ENCODE measurements around the gene GZMM.

GZMM gene

DNA sequence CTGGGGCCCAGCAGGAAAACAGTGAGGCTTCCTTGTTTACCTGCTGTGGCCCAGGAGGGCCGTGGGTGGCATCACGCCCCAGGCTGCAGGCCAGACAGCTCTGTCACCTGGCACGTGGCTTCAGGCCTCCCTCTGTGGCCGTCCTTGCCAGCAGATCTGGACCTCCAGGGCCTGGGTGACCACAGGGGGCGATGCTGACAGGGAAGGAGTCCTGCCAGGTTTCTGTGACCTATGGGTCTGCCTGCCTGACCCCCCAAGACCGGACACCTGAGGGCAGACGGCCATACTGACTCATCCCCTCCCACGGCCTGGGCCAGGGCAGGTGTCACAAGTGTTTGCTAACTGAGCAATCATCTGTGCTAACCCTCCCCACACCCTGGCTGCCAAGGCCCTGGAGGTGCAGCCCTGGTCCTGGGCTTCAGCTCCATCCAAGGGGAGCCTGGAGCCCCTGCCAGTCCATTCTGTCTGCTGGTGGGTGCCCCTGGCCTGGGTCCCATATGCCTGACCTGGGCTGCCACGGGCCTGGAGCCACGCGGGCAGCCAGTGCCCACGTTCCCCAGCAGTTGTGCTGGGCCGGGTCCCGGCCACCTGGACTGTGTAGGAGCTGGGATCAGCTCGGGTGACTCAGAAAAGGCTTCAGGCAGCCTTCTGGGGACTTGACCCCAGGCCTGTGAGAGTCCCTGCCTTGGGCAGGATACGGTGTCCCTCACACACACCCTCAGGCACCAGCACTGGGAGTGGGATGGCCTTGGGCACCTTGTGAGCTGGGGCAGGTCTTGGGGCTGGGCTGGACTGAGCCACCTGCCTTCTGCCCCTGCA lies 8.6 kb upstream of the GZMM start:
- no peak for DNase-seq

DNA sequence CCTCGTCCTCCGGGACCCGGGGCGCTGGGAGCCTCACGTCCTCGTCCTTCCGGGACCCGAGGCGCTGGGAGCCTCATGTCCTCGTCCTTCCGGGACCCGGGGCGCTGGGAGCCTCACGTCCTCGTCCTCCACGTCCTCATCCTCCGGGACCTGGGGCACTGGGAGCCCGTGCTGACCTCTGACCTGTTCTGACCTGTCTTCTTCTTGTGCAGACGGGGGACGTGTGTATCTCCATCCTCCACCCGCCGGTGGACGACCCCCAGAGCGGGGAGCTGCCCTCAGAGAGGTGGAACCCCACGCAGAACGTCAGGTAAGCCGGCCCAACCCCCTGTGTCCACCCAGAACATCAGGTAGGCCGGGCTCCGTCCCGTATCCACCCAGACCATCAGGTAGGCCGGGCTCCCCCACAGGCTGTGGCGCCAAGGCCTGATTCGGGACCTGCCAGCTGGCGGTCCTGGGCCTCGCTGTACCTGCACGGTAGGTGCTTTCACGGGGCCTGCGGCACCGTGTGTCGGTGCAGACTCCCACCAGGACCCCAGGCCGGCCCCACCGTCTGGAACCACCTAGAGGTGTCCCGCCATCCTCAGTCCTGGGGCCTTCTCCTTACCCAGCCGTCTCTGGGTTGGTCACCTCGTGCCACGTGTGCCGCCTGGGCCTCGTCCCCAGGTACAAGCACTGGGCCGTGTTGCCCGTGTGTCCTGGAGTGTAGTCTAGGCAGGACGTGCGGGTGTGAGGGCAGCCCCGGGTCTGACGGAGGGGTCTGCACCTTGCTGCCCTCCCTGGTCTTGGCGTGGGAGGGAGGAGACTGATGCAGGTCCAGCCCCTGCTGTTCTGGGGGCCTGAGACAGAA lies 7.6 kb upstream of the GZMM start:
- no peak for DNase-seq

DNA sequence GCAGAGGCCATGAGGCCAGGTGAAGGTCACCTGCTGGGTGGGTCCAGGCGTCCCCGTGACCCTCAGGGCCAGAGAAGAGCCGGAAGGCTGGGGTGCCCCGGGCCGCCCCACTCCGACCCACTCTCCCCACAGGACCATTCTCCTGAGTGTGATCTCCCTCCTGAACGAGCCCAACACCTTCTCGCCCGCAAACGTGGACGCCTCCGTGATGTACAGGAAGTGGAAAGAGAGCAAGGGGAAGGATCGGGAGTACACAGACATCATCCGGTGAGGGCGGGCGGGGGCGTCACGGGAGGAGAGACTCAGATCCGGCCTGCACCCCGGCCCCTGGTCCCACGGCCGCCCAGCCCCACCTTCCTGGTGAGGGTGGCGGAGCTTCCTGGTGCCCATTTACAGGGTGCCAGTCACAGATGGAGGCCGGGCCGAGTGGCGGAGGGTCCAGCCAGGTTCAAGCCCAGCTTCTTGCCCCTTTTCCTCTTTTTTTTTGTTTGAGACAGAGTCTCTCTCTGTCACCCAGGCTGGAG lies 6.9 kb upstream of the GZMM start:
- no peak for DNase-seq

DNA sequence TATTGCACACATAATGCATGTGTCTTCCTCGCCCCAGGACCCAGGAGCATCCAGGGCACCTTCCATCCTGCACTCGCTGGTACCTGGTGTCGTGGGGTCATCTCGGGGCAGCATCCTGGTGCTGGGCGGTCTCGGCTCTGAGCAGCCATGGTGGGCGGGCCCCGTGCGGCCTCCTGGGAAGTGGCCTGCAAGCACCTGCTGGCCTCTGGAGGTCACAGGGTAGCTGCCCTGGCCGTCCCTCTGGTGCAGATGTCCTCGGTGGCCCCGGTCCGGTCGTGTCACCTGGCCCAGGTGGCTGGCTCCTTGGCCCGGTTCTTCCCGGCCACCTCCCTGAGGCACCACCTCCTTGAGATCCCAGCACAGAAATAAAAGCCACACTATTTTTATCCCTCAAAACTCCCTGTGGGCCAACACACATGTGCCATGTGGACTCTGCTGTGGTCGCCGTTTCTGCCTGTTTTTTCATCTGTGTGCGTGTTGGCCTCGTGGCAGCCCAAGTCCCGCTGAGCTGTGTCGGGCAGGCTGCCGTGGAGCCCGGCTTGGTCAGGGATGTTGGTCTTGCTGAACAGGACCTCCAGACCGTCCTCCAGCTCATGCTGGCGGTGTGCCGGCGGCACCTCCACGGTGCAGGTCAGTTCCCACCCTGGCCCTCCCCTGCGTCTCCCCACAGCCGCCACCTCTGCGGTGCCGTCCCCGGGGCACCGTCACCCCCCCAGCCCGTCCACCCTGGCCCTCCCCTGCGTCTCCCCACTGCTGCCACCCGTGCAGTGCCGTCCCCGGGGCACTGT lies 5.0 kb upstream of the GZMM start:
- no peak for DNase-seq

DNA sequence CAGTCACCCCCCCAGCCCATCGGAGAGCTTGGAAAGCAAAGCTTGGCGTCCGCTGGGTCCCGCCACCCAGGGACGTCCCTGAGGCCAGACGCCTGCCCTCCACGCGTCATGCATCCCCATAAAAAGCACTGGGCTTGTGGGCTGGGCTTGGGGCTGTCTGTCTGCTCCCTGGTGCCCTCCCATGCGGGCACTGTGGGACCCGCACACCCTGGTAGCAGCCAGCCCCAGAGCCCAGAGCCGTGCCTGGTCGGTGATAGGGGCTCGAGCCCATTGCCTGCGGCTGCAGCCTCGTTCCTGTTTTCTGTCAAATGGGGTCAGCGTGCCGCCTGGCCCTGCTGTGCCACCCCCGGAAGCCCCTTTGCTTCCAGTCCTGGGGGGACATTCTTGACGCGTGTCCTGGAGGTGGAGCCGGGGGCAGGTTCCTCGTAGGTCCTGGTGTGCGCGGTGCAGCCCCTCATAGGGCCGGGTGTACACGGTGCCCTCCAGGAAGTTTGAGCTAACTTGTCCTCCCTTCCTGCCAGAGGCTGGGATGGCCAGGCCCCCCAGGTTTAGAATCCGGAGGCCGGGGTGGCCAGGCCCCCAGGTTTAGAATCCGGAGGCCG lies 4.3 kb upstream of the GZMM start:
- no peak for DNase-seq

DNA sequence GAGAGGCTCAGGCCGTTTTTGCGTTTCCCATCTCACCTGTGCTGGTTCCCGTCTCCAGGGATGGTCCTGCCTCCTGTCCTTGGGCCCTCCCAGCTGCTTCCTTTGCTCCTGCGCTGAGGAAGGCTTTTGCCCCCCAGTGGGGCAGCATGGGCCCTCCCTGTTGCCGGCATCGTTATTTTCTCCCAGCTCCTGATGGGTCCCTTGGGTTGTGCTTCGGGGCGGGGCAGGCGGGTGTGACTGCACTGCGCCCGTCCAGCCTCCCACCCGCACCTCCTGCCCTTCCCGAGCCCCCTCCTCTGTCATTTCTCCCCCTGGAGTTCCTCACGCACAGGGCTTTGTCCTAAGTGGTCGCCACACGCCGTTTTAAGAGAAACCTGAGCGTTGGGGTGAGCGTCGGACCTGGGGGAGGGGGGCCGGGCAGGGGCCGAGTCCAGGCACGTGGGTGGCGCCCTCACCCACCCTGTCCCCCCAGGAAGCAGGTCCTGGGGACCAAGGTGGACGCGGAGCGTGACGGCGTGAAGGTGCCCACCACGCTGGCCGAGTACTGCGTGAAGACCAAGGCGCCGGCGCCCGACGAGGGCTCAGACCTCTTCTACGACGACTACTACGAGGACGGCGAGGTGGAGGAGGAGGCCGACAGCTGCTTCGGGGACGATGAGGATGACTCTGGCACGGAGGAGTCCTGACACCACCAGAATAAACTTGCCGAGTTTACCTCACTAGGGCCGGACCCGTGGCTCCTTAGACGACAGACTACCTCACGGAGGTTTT lies 2.8 kb upstream of the GZMM start:
- DNase-seq: no peak

DNA sequence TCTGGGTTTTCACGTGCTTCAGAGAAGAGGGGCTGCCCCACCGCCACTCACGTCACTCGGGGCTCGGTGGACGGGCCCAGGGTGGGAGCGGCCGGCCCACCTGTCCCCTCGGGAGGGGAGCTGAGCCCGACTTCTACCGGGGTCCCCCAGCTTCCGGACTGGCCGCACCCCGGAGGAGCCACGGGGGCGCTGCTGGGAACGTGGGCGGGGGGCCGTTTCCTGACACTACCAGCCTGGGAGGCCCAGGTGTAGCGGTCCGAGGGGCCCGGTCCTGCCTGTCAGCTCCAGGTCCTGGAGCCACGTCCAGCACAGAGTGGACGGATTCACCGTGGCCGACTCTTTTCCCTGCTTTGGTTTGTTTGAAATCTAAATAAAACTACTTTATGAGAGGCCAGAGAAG lies 2.2 kb upstream of the GZMM start:
- DNase-seq: no peak

DNA sequence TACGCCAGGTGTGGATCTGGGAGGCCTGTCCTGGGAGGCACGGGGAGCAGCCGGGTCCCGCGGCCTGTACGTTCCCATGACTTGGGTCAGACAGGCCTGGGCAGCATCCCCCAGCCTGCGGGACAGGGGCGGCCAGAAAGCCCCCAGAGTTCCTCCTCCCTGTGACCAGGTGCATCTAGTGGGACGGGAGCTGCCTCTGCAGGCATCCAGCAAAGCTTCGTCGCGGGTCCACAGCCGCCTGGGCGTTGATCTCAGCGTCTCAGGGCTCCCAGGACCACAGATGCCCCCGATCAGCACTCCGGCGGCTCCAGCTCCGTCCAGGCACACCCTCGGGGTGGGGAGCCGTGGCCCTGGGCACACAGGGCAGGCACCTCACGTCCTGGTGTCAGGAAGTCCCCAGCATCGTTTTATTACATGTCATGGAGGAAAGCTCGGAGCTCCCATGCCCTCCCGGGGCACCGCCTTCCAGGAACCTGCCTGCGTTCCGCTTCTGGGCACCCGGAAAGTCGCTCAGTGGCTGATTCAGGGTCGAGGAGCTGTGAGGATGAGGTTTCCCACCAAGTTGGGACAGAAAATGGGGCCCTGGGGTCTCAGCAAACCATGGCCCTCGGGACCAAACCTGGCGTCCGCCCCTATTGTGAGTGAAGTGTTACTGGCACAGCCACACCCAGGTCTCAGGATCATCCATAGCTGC lies 1.5 kb upstream of the GZMM start:
- DNase-seq: no peak

DNA sequence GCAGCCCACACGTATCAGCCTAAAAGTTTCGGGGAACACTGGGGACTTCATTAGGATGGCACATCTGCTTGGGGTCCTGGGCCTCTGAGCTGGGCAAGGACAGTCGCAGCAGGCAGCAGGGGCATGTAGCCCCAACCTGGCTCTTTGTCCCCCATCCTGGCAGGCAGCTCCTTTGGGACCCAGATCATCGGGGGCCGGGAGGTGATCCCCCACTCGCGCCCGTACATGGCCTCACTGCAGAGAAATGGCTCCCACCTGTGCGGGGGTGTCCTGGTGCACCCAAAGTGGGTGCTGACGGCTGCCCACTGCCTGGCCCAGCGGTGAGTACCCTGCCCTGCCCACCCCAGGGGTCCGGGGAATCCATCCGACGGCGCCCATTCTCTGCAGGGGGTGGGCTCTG lies 3.3 kb downstream of the GZMM start:
- no peak for DNase-seq

DNA sequence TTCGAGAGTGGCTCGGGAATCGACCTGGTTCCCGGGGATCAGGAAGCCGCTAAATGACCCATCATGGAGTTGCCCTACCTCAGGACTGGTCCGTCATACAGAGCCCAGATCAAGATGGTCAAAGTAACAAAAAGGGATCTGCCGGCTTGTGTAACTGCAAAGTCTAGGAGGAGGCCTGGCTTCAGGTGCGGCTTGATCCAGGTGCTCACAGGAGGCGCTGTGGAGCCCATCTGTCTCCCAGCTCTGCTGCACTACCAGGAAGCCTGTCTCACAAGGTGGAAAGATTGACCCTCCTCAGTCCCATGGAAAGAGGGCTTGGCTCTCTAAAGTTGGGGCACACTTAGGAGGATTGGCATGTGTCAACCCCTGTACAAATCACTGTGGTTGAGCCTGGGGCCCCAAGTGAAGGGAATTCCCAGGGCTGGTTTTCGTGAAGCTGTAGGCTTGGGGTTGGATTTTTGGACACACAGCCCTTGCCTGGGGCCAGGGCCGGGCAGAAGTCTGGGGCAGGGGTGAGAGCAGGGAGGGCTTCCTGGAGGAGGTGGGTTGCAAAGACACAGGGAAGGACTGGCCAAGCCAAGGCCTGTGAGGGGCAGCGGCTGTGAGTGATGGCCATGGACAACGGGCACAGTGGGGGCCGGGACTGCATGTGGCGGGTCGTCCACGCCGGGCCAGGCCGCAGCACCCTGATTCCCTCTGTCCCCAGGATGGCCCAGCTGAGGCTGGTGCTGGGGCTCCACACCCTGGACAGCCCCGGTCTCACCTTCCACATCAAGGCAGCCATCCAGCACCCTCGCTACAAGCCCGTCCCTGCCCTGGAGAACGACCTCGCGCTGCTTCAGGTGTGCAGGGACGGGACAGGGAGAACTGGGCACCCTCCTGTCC lies 4.2 kb downstream of the GZMM start:
- DNase-seq: no peak

DNA sequence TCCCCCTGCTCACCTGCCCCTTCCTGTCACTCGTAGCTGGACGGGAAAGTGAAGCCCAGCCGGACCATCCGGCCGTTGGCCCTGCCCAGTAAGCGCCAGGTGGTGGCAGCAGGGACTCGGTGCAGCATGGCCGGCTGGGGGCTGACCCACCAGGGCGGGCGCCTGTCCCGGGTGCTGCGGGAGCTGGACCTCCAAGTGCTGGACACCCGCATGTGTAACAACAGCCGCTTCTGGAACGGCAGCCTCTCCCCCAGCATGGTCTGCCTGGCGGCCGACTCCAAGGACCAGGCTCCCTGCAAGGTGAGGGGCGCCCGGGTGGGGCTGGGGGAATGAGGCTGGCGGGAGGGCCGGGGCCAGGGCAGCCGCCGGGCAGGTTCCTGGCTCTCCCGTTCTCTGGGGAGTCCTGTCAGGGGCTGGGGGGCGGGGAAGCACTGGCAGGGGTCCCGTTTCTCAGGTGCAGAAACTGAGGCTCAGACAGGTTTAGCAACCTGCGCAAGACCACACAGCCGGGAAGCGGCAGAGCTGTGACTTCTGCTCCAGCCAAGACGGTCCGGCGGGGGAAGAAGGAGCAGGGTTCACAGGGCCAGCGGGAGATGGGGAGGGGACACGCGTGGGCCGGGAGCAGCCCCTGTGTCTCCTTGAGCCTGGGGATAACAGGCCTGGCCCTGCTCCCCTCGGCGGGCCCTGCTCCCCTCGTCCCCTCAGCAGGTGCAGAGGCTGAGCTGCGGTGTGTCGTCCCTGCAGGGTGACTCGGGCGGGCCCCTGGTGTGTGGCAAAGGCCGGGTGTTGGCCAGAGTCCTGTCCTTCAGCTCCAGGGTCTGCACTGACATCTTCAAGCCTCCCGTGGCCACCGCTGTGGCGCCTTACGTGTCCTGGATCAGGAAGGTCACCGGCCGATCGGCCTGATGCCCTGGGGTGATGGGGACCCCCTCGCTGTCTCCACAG lies 5.3 kb downstream of the GZMM start:
- DNase-seq: no peak

DNA sequence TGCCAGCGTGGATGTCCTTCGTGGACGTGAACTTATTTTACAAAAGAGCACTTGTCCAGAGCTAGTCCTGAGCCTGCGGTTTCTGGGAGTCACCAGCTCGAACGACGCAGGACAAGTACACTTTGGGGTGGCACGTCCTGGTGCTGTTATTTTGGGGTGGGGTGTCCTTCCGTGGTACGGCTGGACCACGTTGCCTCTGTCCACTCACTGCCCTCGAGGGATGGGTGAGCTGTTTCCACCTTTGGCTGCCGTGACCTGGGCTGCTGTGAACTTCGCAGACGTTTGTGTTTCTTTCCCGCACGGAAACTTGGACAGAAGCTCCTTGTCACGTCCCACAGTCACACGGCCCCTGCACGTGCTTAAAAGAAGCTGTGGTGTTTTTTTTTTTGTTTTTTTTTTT lies 11.0 kb downstream of the GZMM start:
- DNase-seq: no peak

DNA sequence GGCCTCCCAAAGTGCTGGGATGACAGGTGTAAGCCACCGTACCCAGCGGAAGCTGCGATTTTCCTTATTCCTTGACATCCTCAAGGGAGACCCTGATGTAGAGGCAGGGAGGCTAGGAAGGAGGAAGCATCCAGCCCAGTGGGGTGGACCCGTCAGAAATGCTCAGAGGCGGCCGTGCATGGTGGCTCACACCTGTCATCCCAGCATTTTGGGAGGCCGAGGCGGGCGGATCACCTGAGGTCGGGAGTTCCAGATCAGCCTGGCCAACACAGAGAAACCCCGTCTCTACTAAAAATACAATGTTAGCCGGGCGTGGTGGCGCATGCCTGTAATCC lies 11.6 kb downstream of the GZMM start:
- DNase-seq: no peak

DNA sequence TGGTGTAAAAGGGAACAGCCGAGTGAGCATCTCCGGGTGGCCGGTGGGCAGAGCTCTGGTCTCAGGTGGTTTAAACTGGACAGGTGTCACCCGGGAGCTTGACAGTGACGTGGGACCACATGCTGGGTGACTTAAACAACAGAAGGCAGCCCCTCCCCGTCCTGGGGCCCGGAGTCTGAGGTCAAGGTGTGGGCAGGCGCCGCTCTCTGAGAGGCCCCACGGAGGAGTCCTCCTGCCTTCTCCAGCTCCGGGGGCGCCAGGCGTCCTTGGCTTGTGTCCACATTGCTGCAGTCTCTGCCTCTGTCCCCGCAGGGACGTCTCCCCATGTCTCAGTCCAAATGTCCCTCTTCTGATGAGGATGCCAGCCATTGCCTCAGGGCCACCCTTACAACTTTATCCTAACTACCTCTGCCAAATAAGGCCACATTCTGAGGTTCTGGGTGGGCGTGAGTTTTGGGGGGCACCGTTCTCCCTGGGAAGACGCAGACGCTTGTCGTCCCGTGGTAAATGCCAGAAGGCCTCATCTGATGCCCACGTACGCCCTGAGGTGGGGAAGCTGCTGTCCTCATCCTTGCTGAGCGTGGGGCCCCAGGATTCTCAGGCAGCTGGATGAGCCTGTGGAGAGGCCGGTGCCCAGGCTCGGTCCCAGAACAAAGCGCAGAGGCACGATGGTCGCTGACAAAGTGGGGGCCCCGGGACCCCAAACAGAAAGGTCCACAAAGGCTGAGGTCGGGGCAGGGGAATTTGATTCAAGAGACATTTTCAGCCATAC lies 12.9 kb downstream of the GZMM start:
- no peak for DNase-seq

DNA sequence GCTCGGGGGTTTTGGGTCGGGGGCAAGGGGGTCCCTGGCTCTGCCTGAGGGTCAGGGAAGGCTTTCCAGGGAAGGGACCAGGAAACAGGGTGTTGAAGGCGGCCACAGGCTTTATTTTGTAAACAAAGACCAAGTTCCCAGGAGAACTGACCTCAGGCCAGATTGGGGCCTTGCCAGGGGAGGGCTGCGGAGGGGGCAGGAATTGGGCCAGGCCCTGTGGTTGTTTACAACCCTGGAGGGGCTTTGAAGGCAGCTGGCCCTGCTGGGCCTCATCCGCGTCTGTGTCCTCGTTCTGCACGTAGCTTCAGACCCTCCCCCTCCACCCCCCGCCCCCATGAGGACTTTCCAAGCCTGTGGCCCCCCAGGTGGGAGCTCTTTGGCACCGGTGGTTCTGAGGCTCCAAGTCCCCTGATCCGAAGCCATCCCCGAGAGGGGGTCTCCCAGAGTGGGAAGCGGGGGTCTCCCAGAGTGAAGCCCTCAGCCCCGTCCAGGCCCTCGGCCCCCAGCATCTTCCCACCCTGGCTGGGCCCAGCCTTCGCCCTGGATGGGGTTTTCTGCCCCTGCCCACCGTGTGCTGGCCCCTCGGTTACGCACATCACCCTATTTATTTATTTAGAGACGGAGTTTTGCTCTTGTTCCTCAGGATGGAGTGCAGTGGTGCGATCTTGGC lies 15.1 kb downstream of the GZMM start:
- no peak for DNase-seq

DNA sequence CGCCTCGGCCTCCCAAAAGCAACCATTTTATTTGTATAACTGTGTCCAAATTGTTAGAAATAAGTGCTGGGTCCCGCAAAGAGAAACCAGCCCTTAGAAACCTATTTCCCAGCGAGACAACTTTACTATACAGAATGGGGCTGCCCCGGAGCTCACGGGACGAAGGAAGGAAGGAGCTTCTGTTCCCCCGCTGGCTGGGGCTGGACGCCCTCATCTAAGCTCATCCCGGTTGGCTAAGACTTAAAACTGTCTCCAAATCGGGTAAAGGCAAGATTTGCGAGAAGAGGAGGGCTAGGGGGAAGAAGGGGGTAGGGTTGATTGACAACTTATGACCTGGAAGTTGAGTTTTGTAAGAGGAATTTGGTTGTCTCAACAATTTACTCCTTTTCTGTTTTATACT lies 16.3 kb downstream of the GZMM start:
- no peak for DNase-seq

DNA sequence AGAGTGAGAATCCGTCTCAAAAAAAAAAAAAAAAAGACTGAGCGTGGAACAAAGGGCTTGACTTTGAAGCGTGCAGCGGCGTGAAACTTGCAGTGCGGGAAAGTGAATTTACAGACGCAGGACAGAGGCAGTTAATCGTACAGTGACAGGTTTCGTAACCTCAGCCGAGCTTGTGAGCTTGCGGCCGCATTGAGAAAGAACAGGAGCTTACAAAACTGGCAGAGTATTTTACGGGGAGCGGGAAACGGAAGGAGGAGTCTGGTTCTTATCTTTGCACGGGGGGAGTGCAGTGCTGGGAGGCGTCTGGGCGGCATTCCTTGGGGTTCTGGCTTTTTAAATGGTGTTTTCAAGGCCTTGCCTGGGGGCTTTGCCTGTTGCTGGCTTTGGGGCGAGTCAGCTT lies 22.6 kb downstream of the GZMM start:
- no peak for DNase-seq

DNA sequence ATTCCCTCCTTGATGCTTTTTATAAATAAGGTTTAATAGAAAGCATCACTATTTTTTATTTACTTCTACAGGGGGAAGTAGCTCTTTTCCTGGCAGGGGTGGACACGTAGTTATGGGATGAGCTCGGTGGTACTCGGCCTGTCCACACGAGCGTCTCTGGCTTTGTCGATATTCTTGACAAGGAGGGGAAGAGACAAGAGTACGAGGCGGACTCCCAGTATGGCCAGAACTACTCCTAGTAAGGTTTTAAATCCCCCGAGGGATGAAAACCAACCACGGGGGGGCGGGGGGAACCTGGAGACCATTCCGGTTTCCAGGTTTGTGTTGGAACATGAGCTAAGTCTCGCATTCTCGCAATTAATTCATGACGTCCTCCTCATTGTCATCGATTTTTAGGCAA lies 23.0 kb downstream of the GZMM start:
- DNase-seq: no peak

Measured in GDM1 (cell line).